GM15510 (cell line): Measurements from ENCODE around the gene IGDCC3.

Source experiments
- POLR2A ChIP-seq: IDR thresholded peaks from 3 replicates; pipeline ENCODE4 v1.6.1; 2011; ENCODE audit warnings: borderline replicate concordance; ENCODE audit not compliant: insufficient read length; ENCODE audit errors: extremely low read depth

The IGDCC3 gene

GRCh38 chr15:65377976-65378366, at the start of gene IGDCC3:
TSS of gene IGDCC3 (minus strand) at chr15:65378002. CDS start at chr15:65377788, 214 bp downstream.
- no peak for TF ChIP-seq POLR2A

GRCh38 chr15:65426216-65426853, 48.5 kb upstream of the IGDCC3 start:
- TF ChIP-seq POLR2A, result no peak

- no peak for TF ChIP-seq POLR2A
These were observed 46.9 kb upstream of the IGDCC3 start for GRCh38 chr15:65424683-65425082.

GRCh38 chr15:65423976-65424679, 46.3 kb upstream of the IGDCC3 start:
- TF ChIP-seq POLR2A, result no peak

GRCh38 chr15:65423150-65423975, 45.6 kb upstream of the IGDCC3 start:
- no peak for TF ChIP-seq POLR2A

- no peak for TF ChIP-seq POLR2A
These were observed 43.8 kb upstream of the IGDCC3 start for GRCh38 chr15:65421360-65422215.

GRCh38 chr15:65420975-65421359, 43.2 kb upstream of the IGDCC3 start:
- TF ChIP-seq POLR2A, result no peak

GRCh38 chr15:65418596-65418995, 40.8 kb upstream of the IGDCC3 start:
- no peak for TF ChIP-seq POLR2A

GRCh38 chr15:65416845-65417416, 39.1 kb upstream of the IGDCC3 start:
- TF ChIP-seq POLR2A, result no peak

GRCh38 chr15:65414841-65415621, 37.2 kb upstream of the IGDCC3 start:
- no peak for TF ChIP-seq POLR2A

GRCh38 chr15:65413760-65414144, 36.0 kb upstream of the IGDCC3 start:
- no peak for TF ChIP-seq POLR2A

- TF ChIP-seq POLR2A, result no peak
These were observed 35.4 kb upstream of the IGDCC3 start for GRCh38 chr15:65413051-65413759.

- TF ChIP-seq POLR2A, result no peak
These were observed 34.8 kb upstream of the IGDCC3 start for GRCh38 chr15:65412556-65412955.

- TF ChIP-seq POLR2A, result no peak
These were observed 33.8 kb upstream of the IGDCC3 start for GRCh38 chr15:65411465-65412071.
